Measurements from ENCODE around the gene ADAMTS17. TPM values are rescaled to one million over a fixed set of nuclear protein-coding genes. Genes with fewer than 3 reads are reported as not detected.

ADAMTS17 gene
- total and polyA plus RNA-seq, 2 experiments from 2014 or later = 0.69 to 3.3 TPM

GRCh38 chr15:100132309-100132708 is 209.5 kb downstream of the ADAMTS17 start:
- no peak for TF ChIP-seq CTCF (IDR thresholded peaks at IDR 0.05; ENCODE audit: low read depth, low read length)
- Histone ChIP-seq H3K4me1 (ENCODE audit: low read depth) (no peaks in the 10 kb centered on the region), H3K27ac (no peak overlapping the region), H3K36me3 (no peaks in the 10 kb centered on the region), H3K9me3 (ENCODE audit: low read depth) (no peaks in the 10 kb centered on the region), H3K27me3 (no peaks in the 10 kb centered on the region), H3K4me3 (no peak overlapping the region)
- no peak for DNase-seq (ENCODE audit: low read depth in 1 of 2, low spot score in 1 of 2)

- no peak overlapping the region for H3K4me3 ChIP-seq
- no peaks in the 10 kb centered on the region for H3K27me3 ChIP-seq
- TF ChIP-seq CTCF (IDR thresholded peaks at IDR 0.05; ENCODE audit: low read depth, low read length) = peak; percentile 72
- H3K4me1 ChIP-seq (ENCODE audit: low read depth) = no peaks in the 10 kb centered on the region
- DNase-seq (ENCODE audit: low read depth in 1 of 2, low spot score in 1 of 2) = peak; percentile 37 to 75
- no peak overlapping the region for H3K27ac ChIP-seq
- H3K36me3 ChIP-seq = no peaks in the 10 kb centered on the region
- H3K9me3 ChIP-seq (ENCODE audit: low read depth) = no peaks in the 10 kb centered on the region
These were observed 210.2 kb downstream of the ADAMTS17 start for GRCh38 chr15:100131321-100132224.

GRCh38 chr15:100129677-100130076 is 212.1 kb downstream of the ADAMTS17 start:
- DNase-seq (ENCODE audit: low read depth in 1 of 2, low spot score in 1 of 2) = no peak
- Histone ChIP-seq H3K9me3 (ENCODE audit: low read depth) (no peaks in the 10 kb centered on the region), H3K4me1 (ENCODE audit: low read depth) (no peaks in the 10 kb centered on the region), H3K4me3 (no peak overlapping the region), H3K27ac (no peak overlapping the region), H3K27me3 (no peaks in the 10 kb centered on the region), H3K36me3 (no peaks in the 10 kb centered on the region)
- TF ChIP-seq CTCF (IDR thresholded peaks at IDR 0.05; ENCODE audit: low read depth, low read length) = no peak

GRCh38 chr15:100125401-100126191 is 216.2 kb downstream of the ADAMTS17 start:
- Histone ChIP-seq H3K27ac (no peak overlapping the region), H3K36me3 (no peaks in the 10 kb centered on the region), H3K27me3 (no peaks in the 10 kb centered on the region), H3K4me1 (ENCODE audit: low read depth) (no peaks in the 10 kb centered on the region), H3K9me3 (ENCODE audit: low read depth) (no peaks in the 10 kb centered on the region), H3K4me3 (no peak overlapping the region)
- no peak for TF ChIP-seq CTCF (IDR thresholded peaks at IDR 0.05; ENCODE audit: low read depth, low read length)
- peak in 1 of 2 donors; percentile 83 for DNase-seq (ENCODE audit: low read depth in 1 of 2, low spot score in 1 of 2)

GRCh38 chr15:100124936-100125335 is 216.8 kb downstream of the ADAMTS17 start:
- H3K4me3 ChIP-seq = no peak overlapping the region
- H3K4me1 ChIP-seq (ENCODE audit: low read depth) = no peaks in the 10 kb centered on the region
- H3K27me3 ChIP-seq = no peaks in the 10 kb centered on the region
- TF ChIP-seq CTCF (IDR thresholded peaks at IDR 0.05; ENCODE audit: low read depth, low read length) = no peak
- no peaks in the 10 kb centered on the region for H3K36me3 ChIP-seq
- DNase-seq (ENCODE audit: low read depth in 1 of 2, low spot score in 1 of 2) = no peak
- H3K9me3 ChIP-seq (ENCODE audit: low read depth) = no peaks in the 10 kb centered on the region
- H3K27ac ChIP-seq = no peak overlapping the region
